ENCODE data around the gene AMFR. TPM values are rescaled to one million over a fixed set of nuclear protein-coding genes. Genes with fewer than 3 reads are reported as not detected.

AMFR gene
- total RNA-seq, 4 donors from 2014 or later = 81.5 to 190 (median 112) TPM

DNA sequence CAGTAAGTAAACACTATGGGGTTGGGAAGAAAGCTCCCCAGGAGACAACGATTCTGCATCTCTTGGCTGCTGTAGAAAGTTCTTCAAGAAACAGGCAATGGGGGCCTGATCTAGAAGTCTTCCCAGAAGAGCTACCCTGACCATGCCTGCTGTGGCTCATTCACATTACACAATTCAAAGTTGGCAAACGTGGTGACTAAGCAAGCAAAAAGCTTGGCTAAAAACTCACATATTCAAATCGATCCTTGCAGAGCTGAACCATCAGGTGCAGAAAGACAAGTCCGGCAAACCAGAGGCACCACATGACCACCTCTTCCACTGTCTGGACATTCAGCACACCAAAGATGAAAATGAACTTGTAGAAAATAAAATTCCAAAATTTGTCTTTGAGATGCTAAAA, 16.1 kb downstream of the AMFR start:
- Histone ChIP-seq H3K4me1 (no peaks in the 10 kb centered on the region), H3K27me3 (no peaks in the 10 kb centered on the region), H3K36me3 (no peaks in the 10 kb centered on the region), H3K4me3 (no peak overlapping the region), H3K9me3 (no peaks in the 10 kb centered on the region), H3K27ac (no peak overlapping the region)
- intact Hi-C loops (cut with DNase I; ENCODE audit: low total_unique reads) = no loop called here
- no peak for DNase-seq
- TF ChIP-seq POLR2A (IDR thresholded peaks at IDR 0.05) = no peak
- TF ChIP-seq, protein P1, sequence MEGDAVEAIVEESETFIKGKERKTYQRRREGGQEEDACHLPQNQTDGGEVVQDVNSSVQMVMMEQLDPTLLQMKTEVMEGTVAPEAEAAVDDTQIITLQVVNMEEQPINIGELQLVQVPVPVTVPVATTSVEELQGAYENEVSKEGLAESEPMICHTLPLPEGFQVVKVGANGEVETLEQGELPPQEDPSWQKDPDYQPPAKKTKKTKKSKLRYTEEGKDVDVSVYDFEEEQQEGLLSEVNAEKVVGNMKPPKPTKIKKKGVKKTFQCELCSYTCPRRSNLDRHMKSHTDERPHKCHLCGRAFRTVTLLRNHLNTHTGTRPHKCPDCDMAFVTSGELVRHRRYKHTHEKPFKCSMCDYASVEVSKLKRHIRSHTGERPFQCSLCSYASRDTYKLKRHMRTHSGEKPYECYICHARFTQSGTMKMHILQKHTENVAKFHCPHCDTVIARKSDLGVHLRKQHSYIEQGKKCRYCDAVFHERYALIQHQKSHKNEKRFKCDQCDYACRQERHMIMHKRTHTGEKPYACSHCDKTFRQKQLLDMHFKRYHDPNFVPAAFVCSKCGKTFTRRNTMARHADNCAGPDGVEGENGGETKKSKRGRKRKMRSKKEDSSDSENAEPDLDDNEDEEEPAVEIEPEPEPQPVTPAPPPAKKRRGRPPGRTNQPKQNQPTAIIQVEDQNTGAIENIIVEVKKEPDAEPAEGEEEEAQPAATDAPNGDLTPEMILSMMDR (IDR thresholded peaks at IDR 0.05) = no peak

DNA sequence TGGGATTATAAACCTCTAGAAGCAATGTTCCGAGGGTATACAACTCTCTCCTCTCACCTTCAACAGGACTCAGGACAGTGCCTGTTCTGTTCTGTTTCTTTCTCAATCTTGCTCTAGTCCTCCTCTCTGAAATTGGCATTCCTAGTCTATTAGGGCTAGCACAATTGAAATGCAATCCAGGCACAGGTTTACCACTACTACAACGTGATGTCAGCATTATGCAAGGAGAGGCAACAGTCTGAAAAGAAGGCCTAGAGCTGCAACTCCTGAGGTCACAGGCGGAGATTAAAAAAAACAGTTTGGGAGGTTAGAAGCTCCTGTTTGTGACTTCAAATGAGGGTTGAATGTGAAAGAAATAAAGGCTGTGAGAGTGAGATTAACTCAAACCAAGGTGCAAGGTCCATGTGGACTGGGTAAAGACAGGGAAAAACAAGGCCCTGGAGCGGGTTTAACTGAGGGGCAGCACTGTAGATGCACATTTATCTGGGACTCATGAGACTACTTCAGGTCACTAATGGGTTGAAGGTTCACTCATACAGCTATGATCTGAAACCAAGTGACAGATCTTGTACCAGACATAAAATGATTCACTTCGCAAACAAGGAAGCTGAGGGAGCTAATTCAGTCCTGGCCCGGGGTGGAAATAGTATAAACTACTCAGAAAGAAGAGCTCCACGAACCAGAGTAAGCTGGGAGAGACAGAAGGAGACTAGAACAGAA, 16.8 kb downstream of the AMFR start:
- Histone ChIP-seq H3K36me3 (no peaks in the 10 kb centered on the region), H3K4me1 (no peaks in the 10 kb centered on the region), H3K27ac (no peak overlapping the region), H3K9me3 (no peaks in the 10 kb centered on the region), H3K4me3 (no peak overlapping the region), H3K27me3 (no peaks in the 10 kb centered on the region)
- DNase-seq = no peak
- intact Hi-C loops (cut with DNase I; ENCODE audit: low total_unique reads) = no loop called here
- TF ChIP-seq, protein P1 (IDR thresholded peaks at IDR 0.05) = no peak
- TF ChIP-seq POLR2A (IDR thresholded peaks at IDR 0.05) = no peak

DNA sequence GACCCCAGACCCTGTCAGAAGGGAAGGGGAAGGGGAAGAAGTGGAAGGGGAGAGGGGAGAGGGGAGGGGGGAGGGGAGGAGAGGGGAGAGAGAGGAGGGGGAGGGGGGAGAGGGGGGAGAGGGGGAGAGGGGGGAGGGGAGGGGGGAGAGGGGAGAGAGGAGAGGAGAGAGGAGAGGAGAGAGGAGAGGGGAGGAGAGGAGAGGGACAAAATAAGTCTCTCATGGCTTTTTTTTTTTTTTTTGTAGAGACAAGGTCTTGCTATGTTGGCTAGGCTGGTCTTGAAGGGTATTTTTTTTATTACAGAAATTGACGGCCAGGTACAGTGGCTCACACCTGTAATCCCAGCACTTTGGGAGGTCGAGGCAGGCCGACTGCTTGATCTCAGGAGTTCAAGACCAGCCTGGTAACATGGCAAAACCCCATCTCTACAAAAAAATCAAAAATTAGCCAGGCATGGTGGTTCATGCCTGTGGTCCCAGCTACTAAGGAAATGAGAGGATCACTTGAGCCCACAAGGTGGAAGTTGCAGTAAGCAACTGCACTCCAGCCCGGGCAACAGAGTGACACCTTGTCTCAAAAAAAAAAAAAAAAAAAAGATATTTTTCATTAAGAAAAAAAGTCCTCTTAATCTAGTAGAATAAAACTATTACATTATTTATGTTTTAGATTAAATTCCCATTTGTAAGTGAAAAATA, 19.2 kb downstream of the AMFR start:
- Histone ChIP-seq H3K27me3 (no peaks in the 10 kb centered on the region), H3K4me1 (no peaks in the 10 kb centered on the region), H3K36me3 (no peaks in the 10 kb centered on the region), H3K27ac (no peak overlapping the region), H3K9me3 (no peaks in the 10 kb centered on the region), H3K4me3 (no peak overlapping the region)
- no peak for DNase-seq
- intact Hi-C loops (cut with DNase I; ENCODE audit: low total_unique reads) = no loop called here
- TF ChIP-seq, protein P1 (IDR thresholded peaks at IDR 0.05) = no peak
- TF ChIP-seq POLR2A (IDR thresholded peaks at IDR 0.05) = no peak

DNA sequence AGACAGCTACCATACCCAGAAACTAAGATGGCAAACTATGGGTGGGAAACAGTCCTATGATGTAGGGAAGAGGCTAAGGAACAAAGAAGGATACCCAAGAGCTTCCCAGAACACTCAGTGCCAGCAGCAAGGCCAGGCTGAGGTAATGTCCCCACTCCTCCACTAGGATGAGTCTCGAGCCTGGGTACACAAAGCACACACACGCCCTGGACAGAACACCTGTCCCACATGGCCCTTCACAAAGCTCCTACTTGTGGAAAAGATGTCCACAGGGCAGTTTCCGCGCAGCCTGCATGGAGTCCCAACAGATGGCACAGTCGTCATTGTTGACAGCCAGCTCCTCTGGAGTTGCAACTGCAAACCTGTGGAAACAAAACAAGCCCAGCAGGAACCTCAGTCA, 23.9 kb downstream of the AMFR start:
- no peak for DNase-seq
- Histone ChIP-seq H3K4me3 (no peak overlapping the region), H3K27me3 (no peaks in the 10 kb centered on the region), H3K36me3 (no peaks in the 10 kb centered on the region), H3K4me1 (no peaks in the 10 kb centered on the region), H3K27ac (no peak overlapping the region), H3K9me3 (no peaks in the 10 kb centered on the region)
- intact Hi-C loops (cut with DNase I; ENCODE audit: low total_unique reads) = no loop called here
- no peak for TF ChIP-seq POLR2A (IDR thresholded peaks at IDR 0.05)

DNA sequence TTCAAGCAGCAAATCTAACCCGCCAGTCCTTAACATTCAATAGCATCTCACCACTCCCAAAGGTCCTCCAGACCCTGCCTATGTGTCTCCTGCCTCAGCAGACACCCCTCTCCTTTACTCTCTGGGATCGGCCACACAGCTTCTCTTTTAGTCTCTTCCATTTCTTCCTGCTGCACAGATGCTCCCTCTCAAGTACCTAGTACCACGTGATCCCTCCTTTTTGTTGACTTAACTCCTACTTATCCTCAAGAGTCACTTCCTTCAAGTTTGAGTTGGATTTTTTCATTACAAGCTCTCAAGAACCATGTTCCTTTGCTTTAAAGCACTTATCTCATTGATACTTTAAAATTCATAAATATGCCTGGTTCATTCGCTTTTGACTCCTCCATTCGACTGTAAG, 24.9 kb downstream of the AMFR start:
- Histone ChIP-seq H3K36me3 (no peaks in the 10 kb centered on the region), H3K27me3 (no peaks in the 10 kb centered on the region), H3K4me1 (no peaks in the 10 kb centered on the region), H3K4me3 (no peak overlapping the region), H3K9me3 (no peaks in the 10 kb centered on the region), H3K27ac (no peak overlapping the region)
- DNase-seq = no peak
- no peak for TF ChIP-seq POLR2A (IDR thresholded peaks at IDR 0.05)
- TF ChIP-seq, protein P1 (IDR thresholded peaks at IDR 0.05) = no peak
- intact Hi-C loops (cut with DNase I; ENCODE audit: low total_unique reads) = no loop called here

All from uterus (tissue), 4 donors.